IMR-90 (cell line): ENCODE data around the gene SUGCT. TPM values are rescaled to one million over a fixed set of nuclear protein-coding genes. Genes with fewer than 3 reads are reported as not detected.

Experiments
- ATAC-seq: fragments of 200-7000 bp; cut with Tn5 transposase; 2 replicates; pipeline ENCODE4 v1.9.1; 2020; ENCODE audit warnings: low read depth, mild to moderate bottlenecking, moderate library complexity
- BruUV-seq: library from RNA; stranded (reverse); fragments of 400-500 nt; replicated peaks from 2 replicates; lab custom pipeline; 2021; lab: Mats Ljungman, UMichigan
- CTCF ChIA-PET: fragments of 300-600 bp; formaldehyde crosslinking; extraction: SDS; loops from one replicate; lab custom pipeline; 2021; ENCODE audit warnings: antibody characterized with exemption; lab: Yijun Ruan, JAX
- POLR2A ChIA-PET: fragments of 300-600 bp; sonication (Branson Sonifier 250); formaldehyde crosslinking; loops from one replicate; lab custom pipeline; 2022; ENCODE audit warnings: antibody characterized with exemption; ENCODE audit not compliant: unreplicated experiment; lab: Charles Lee
- DNase-seq: peaks from one replicate; pipeline ENCODE4 v3.0.0; 2013
- H2AFZ ChIP-seq: replicated peaks from 2 replicates; pipeline ENCODE3; 2013; ENCODE audit warnings: low read length, mild to moderate bottlenecking; ENCODE audit not compliant: poor library complexity
- H2AK5ac ChIP-seq: 2 replicates; pipeline ENCODE4 v1.6.1; 2013; ENCODE audit warnings: low read depth, low read length, inconsistent platforms
- H2AK9ac ChIP-seq: replicated peaks from 2 replicates; pipeline ENCODE3; 2013; ENCODE audit warnings: mild to moderate bottlenecking, low read depth, low read length, moderate library complexity; ENCODE audit not compliant: poor library complexity
- H2BK120ac ChIP-seq: 2 replicates; pipeline ENCODE4 v1.6.1; 2013; ENCODE audit warnings: low read depth, low read length, inconsistent platforms
- H2BK15ac ChIP-seq: 3 replicates; pipeline ENCODE4 v1.6.1; 2013; ENCODE audit warnings: low read depth, low read length, inconsistent platforms
- H2BK20ac ChIP-seq: 2 replicates; pipeline ENCODE4 v1.6.1; 2013; ENCODE audit warnings: low read depth, mild to moderate bottlenecking, inconsistent platforms, low read length, moderate library complexity
- H2BK5ac ChIP-seq: 2 replicates; pipeline ENCODE4 v1.6.1; 2013; ENCODE audit warnings: mild to moderate bottlenecking, low read depth, low read length, inconsistent platforms; ENCODE audit not compliant: poor library complexity, severe bottlenecking
- H3K14ac ChIP-seq: replicated peaks from 2 replicates; pipeline ENCODE4 v1.6.1; 2013; ENCODE audit warnings: low read depth, low read length, inconsistent platforms
- H3K18ac ChIP-seq: 2 replicates; pipeline ENCODE4 v1.6.1; 2013; ENCODE audit warnings: low read depth, low read length, control low read depth
- H3K23ac ChIP-seq: 2 replicates; pipeline ENCODE4 v1.6.1; 2013; ENCODE audit warnings: low read depth, low read length, inconsistent platforms
- H3K27ac ChIP-seq: 2 replicates; pipeline ENCODE4 v1.5.1; 2013; ENCODE audit warnings: mild to moderate bottlenecking, control low read depth, low read length; ENCODE audit not compliant: insufficient read depth
- H3K27me3 ChIP-seq: 2 replicates; pipeline ENCODE4 v1.6.1; 2013; ENCODE audit warnings: low read length; ENCODE audit not compliant: control insufficient read depth, insufficient read depth
- H3K36me3 ChIP-seq: 2 replicates; pipeline ENCODE4 v1.6.1; 2013; ENCODE audit warnings: low read length, mixed read lengths; ENCODE audit not compliant: control insufficient read depth, insufficient read depth
- H3K4ac ChIP-seq: 2 replicates; pipeline ENCODE4 v1.6.1; 2013; ENCODE audit warnings: low read depth, low read length, inconsistent platforms
- H3K4me1 ChIP-seq: 2 replicates; pipeline ENCODE4 v1.6.1; 2013; ENCODE audit warnings: low read length, mixed read lengths; ENCODE audit not compliant: control insufficient read depth, insufficient read depth
- H3K4me2 ChIP-seq: 2 replicates; pipeline ENCODE4 v1.6.1; 2013; ENCODE audit warnings: low read depth, mild to moderate bottlenecking, control low read depth, low read length, moderate library complexity
- H3K4me3 ChIP-seq: 2 replicates; pipeline ENCODE4 v1.5.1; 2013; ENCODE audit warnings: low read depth, mild to moderate bottlenecking, control low read depth, low read length, moderate library complexity; ENCODE audit not compliant: insufficient read depth
- H3K56ac ChIP-seq: 2 replicates; pipeline ENCODE4 v1.6.1; 2013; ENCODE audit warnings: low read length, inconsistent platforms; ENCODE audit not compliant: insufficient read depth; ENCODE audit errors: extremely low read depth
- H3K79me1 ChIP-seq, 2 experiments: 2 replicates each; pipeline ENCODE4 v1.6.1; 2013; ENCODE audit warnings: low read length in 2 of 2, inconsistent platforms in 1 of 2, low read depth in 1 of 2
- H3K9ac ChIP-seq: 2 replicates; pipeline ENCODE4 v1.6.1; 2013; ENCODE audit warnings: low read depth, low read length, control low read depth
- H3K9me1 ChIP-seq: 2 replicates; pipeline ENCODE4 v1.6.1; 2013; ENCODE audit warnings: low read length, inconsistent platforms; ENCODE audit not compliant: insufficient read depth
- H3K9me3 ChIP-seq: 2 replicates; pipeline ENCODE4 v1.6.1; 2013; ENCODE audit warnings: low read length; ENCODE audit not compliant: control insufficient read depth, insufficient read depth
- H4K20me1 ChIP-seq: 2 replicates; pipeline ENCODE4 v1.6.1; 2013; ENCODE audit warnings: low read length, inconsistent platforms; ENCODE audit not compliant: insufficient read depth
- H4K5ac ChIP-seq: 2 replicates; pipeline ENCODE4 v1.6.1; 2013; ENCODE audit warnings: mild to moderate bottlenecking, low read depth, low read length, control low read depth
- H4K8ac ChIP-seq, 2 experiments: 2 replicates each; pipeline ENCODE4 v1.6.1; 2013; ENCODE audit warnings: low read depth in 2 of 2, low read length in 2 of 2, control low read depth in 1 of 2, inconsistent platforms in 1 of 2
- H4K91ac ChIP-seq: 2 replicates; pipeline ENCODE4 v1.6.1; 2013; ENCODE audit warnings: low read depth, low read length, inconsistent platforms; ENCODE audit not compliant: insufficient read depth
- BHLHE40 ChIP-seq: fragments of 150-350 bp; IDR thresholded peaks from 2 replicates; pipeline ENCODE4 v1.6.1; 2016; ENCODE audit warnings: mild to moderate bottlenecking, low read depth, low read length
- CEBPB ChIP-seq: IDR thresholded peaks from 2 replicates; pipeline ENCODE4 v1.6.1; 2012; ENCODE audit warnings: low read depth, low read length, improper control_type of control experiment
- MAFK ChIP-seq: IDR thresholded peaks from 2 replicates; pipeline ENCODE4 v1.6.1; 2012; ENCODE audit warnings: low read depth, low read length, improper control_type of control experiment
- RCOR1 ChIP-seq: IDR thresholded peaks from 2 replicates; pipeline ENCODE4 v1.6.1; 2012; ENCODE audit warnings: mild to moderate bottlenecking, low read length, improper control_type of control experiment; ENCODE audit not compliant: insufficient replicate concordance
- WGBS, 2 experiments: methylation state at CpG; one replicate each; pipeline versions ENCODE4 v1.1.5 to v1.1.7; 2013; ENCODE audit warnings: missing lambda C conversion rate in 2 of 2; ENCODE audit not compliant: insufficient read length in 1 of 2; ENCODE audit errors: extremely low coverage in 2 of 2; 5-methylcytosine and 5-hydroxymethylcytosine counted together
- dilution Hi-C: fragments of 300-500 bp; cut with HindIII; formaldehyde crosslinking; loops from one replicate; pipeline ENCODE4 v1.14.3; 2018; ENCODE audit warnings: low sequenced_read_pairs; ENCODE audit not compliant: unreplicated experiment
- in situ Hi-C: fragments of 300-500 bp; cut with MboI; formaldehyde crosslinking; loops from 3 replicates; pipeline ENCODE4 v1.14.3; 2019; ENCODE audit warnings: low sequenced_read_pairs, inconsistent platforms, mixed read lengths
- intact Hi-C: fragments of 100-400 bp; cut with micrococcal nuclease; formaldehyde crosslinking; loops from 2 replicates; pipeline ENCODE4 v1.10.0; 2022
- polyA plus RNA-seq, 3 experiments: library from polyadenylated mRNA; depleted of rRNA; stranded (reverse); fragments of >200 nt; gene quantifications; 2 replicates each; pipeline ENCODE4 v1.2.3, GENCODE V29; 2012; ENCODE audit warnings: low replicate concordance in 1 of 3
- total RNA-seq: library from RNA; depleted of rRNA; stranded (reverse); fragments of >200 nt; gene quantifications from 2 replicates; pipeline ENCODE4 v1.2.3, GENCODE V29; 2012
- TF ChIP-seq, protein P1 (sequence below): fragments of 150-350 bp; IDR thresholded peaks from 2 replicates; pipeline ENCODE4 v1.6.1; 2016; ENCODE audit warnings: low read depth, mild to moderate bottlenecking, low read length, moderate library complexity, borderline replicate concordance

SUGCT gene
- total and polyA plus RNA-seq, 2 of the 4 experiments (the other 2 are of a cell fraction) = 5.9 to 8.3 TPM

GRCh38 chr7:40800771-40801170 lies 666.0 kb downstream of the SUGCT start (continued):
- TF ChIP-seq, protein P1, sequence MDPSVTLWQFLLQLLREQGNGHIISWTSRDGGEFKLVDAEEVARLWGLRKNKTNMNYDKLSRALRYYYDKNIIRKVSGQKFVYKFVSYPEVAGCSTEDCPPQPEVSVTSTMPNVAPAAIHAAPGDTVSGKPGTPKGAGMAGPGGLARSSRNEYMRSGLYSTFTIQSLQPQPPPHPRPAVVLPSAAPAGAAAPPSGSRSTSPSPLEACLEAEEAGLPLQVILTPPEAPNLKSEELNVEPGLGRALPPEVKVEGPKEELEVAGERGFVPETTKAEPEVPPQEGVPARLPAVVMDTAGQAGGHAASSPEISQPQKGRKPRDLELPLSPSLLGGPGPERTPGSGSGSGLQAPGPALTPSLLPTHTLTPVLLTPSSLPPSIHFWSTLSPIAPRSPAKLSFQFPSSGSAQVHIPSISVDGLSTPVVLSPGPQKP = no peak
- TF ChIP-seq MAFK (no peak), RCOR1 (no peak)

- POLR2A ChIA-PET = no interaction called here
- BruUV-seq = no TSS peak
- H3K4me1 ChIP-seq = peaks cover 9% of the 10 kb centered on the region
Observed at GRCh38 chr7:40802497-40802896, 667.7 kb downstream of the SUGCT start.

More at GRCh38 chr7:40802497-40802896, 667.7 kb downstream of the SUGCT start:
- Histone ChIP-seq H2BK20ac (peak overlapping the region; percentile 55; the same call in 1 of the 2 replicates), H2BK5ac (no peak overlapping the region), H3K23ac (no peak overlapping the region), H3K9me3 (no peaks in the 10 kb centered on the region), H2AFZ (no peak overlapping the region), H3K14ac (0 out of 2 replicates have a peak overlapping the region, but pooled peaks have one; percentile 15), H3K56ac (no peak overlapping the region), H2AK9ac (no peak overlapping the region), H2AK5ac (no peak overlapping the region), H3K79me1 (peaks cover 0 to 4% of the 10 kb centered on the region in 2 experiments; a peak in 2 of 4 replicates), H4K91ac (no peak overlapping the region), H3K36me3 (no peaks in the 10 kb centered on the region), H4K8ac (no peak overlapping the region), H3K4me3 (no peak overlapping the region), H2BK120ac (no peak overlapping the region), H2BK15ac (peak overlapping the region; percentile 27; the same call in 1 of the 3 replicates), H3K18ac (no peak overlapping the region), H3K27ac (no peak overlapping the region), H4K5ac (no peak overlapping the region), H3K4me2 (no peak overlapping the region), H3K27me3 (no peaks in the 10 kb centered on the region), H3K4ac (no peak overlapping the region), H3K9me1 (peaks cover 9% of the 10 kb centered on the region), H3K9ac (no peak overlapping the region), H4K20me1 (no peaks in the 10 kb centered on the region)
- in situ Hi-C loops = no loop called here
- CTCF ChIA-PET = no interaction called here
- no peak for ATAC-seq
- no peak for DNase-seq
- intact Hi-C loops = no loop called here
- no peak for TF ChIP-seq BHLHE40
- TF ChIP-seq CEBPB = peak; percentile 33; the same call in 1 of the 2 replicates
- WGBS, 2 experiments = no CpG with 5 or more reads among the region's 3 CpGs
- dilution Hi-C loops = no loop called here
